K562 (cell line): ENCODE measurements around the gene TUBGCP6. TPM values are rescaled to one million over a fixed set of nuclear protein-coding genes. Genes with fewer than 3 reads are reported as not detected.
A peak's percentile ranks its signal among the peaks of the same experiment; 100 is the strongest.

ENCODE experiments used
- BRF1 ChIP-seq: IDR thresholded peaks from 3 replicates; pipeline ENCODE4 v1.6.1; 2011; ENCODE audit warnings: borderline replicate concordance, mild to moderate bottlenecking; ENCODE audit not compliant: insufficient read length; ENCODE audit errors: extremely low read depth
- CCAR2 ChIP-seq: fragments of 200-400 bp; formaldehyde crosslinking; IDR thresholded peaks from 2 replicates; pipeline ENCODE4 v1.6.1; 2017; ENCODE audit warnings: mild to moderate bottlenecking, low read depth, low read length
- CTBP1 ChIP-seq: fragments of 450-650 bp; IDR thresholded peaks from 2 replicates; pipeline ENCODE4 v1.6.1; 2016; ENCODE audit warnings: borderline replicate concordance
- CTCF ChIP-seq, 3 experiments: IDR thresholded peaks in 2 of 3; conservative IDR thresholded peaks in 1 of 3; 2 replicates each; pipeline ENCODE4 v1.5.1; 2011 to 2012; ENCODE audit warnings: low read length in 3 of 3, mild to moderate bottlenecking in 3 of 3, control low read depth in 2 of 3, improper control_type of control experiment in 1 of 3, inconsistent platforms in 1 of 3, low read depth in 1 of 3, mixed read lengths in 1 of 3, moderate library complexity in 1 of 3; ENCODE audit not compliant: insufficient read depth in 2 of 3
- DMBX1 ChIP-seq: fragments of 250-450 bp; sonication (Bioruptor Pico); IDR thresholded peaks from 2 replicates; pipeline ENCODE4 v1.8.0; 2022; ENCODE audit warnings: inconsistent platforms, mild to moderate bottlenecking, moderate library complexity, borderline replicate concordance
- FOXP1 ChIP-seq: sonication (generic); formaldehyde crosslinking; IDR thresholded peaks from 2 replicates; pipeline ENCODE4 v1.8.0; 2022; ENCODE audit warnings: mild to moderate bottlenecking, missing genetic modification reagents
- HCFC1 ChIP-seq: IDR thresholded peaks from 2 replicates; pipeline ENCODE4 v1.6.1; 2012; ENCODE audit warnings: low read depth, low read length, improper control_type of control experiment
- HNRNPH1 ChIP-seq: fragments of 200-400 bp; formaldehyde crosslinking; optimal IDR thresholded peaks from 2 replicates; pipeline ENCODE3; 2017; ENCODE audit warnings: low read depth, mild to moderate bottlenecking, low read length, moderate library complexity
- KAT8 ChIP-seq: fragments of 450-650 bp; IDR thresholded peaks from 2 replicates; pipeline ENCODE4 v1.6.1; 2016; ENCODE audit warnings: low read depth, mild to moderate bottlenecking
- NBN ChIP-seq: fragments of 450-650 bp; IDR thresholded peaks from 2 replicates; pipeline ENCODE4 v1.6.1; 2016; ENCODE audit warnings: low read depth, mild to moderate bottlenecking
- PHF21A ChIP-seq: fragments of 450-650 bp; IDR thresholded peaks from 2 replicates; pipeline ENCODE4 v1.6.1; 2017; ENCODE audit warnings: low read depth, borderline replicate concordance
- RAD51 ChIP-seq: fragments of 450-650 bp; IDR thresholded peaks from 2 replicates; pipeline ENCODE4 v1.7.1; 2016; ENCODE audit warnings: low read depth, mild to moderate bottlenecking, borderline replicate concordance
- RBM39 ChIP-seq: fragments of 200-400 bp; formaldehyde crosslinking; optimal IDR thresholded peaks from 2 replicates; pipeline ENCODE3; 2018; ENCODE audit warnings: low read depth, low read length
- SLC30A9 ChIP-seq: fragments of 250-450 bp; sonication (Bioruptor Pico); IDR thresholded peaks from 2 replicates; pipeline ENCODE4 v1.8.0; 2022; ENCODE audit warnings: mild to moderate bottlenecking, moderate library complexity
- SPI1 ChIP-seq: IDR thresholded peaks from 2 replicates; pipeline ENCODE4 v1.6.1; 2011; ENCODE audit warnings: low read depth, low read length, control low read depth, borderline replicate concordance
- STAG1 ChIP-seq: sonication (generic); formaldehyde crosslinking; IDR thresholded peaks from 2 replicates; pipeline ENCODE4 v1.5.0; 2020; ENCODE audit warnings: missing genetic modification reagents, borderline replicate concordance
- THAP7 ChIP-seq: fragments of 250-450 bp; sonication (Bioruptor Pico); IDR thresholded peaks from 2 replicates; pipeline ENCODE4 v1.5.0; 2021
- ZNF445 ChIP-seq: fragments of 250-450 bp; sonication (Bioruptor Pico); IDR thresholded peaks from 2 replicates; pipeline ENCODE4 v1.4.0; 2020; ENCODE audit warnings: low read depth, mild to moderate bottlenecking, moderate library complexity
- ZNF639 ChIP-seq, 2 experiments: fragments of 200-800 bp in 1 of 2; sonication (Bioruptor generic) in 1 of 2; sonication (generic) in 1 of 2; formaldehyde crosslinking in 1 of 2; IDR thresholded peaks in 1 of 2; conservative IDR thresholded peaks in 1 of 2; 2 replicates each; pipeline versions ENCODE4 v1.5.0 to v1.6.1; 2016 to 2020; ENCODE audit warnings: missing compliant biosample characterization in 1 of 2, missing genetic modification characterization in 1 of 2, missing genetic modification reagents in 1 of 2
- ZNF740 ChIP-seq, 3 experiments: fragments of 200-800 bp in 1 of 3; sonication (Bioruptor generic) in 1 of 3; sonication (generic) in 1 of 3; formaldehyde crosslinking in 1 of 3; IDR thresholded peaks; 2 replicates each; pipeline versions ENCODE4 v1.6.1 to v1.8.0; 2016 to 2022; ENCODE audit warnings: mild to moderate bottlenecking in 2 of 3, missing compliant biosample characterization in 2 of 3, missing genetic modification characterization in 2 of 3, missing genetic modification reagents in 1 of 3
- polyA plus RNA-seq, 8 experiments: library from polyadenylated mRNA; depleted of rRNA in 4 of 8; stranded (reverse) in 5 of 8; unstranded in 3 of 8; fragments of >200 nt; fragmentation: Nextera tagmentation in 2 of 8; fragmentation: Illumina TruSeq in 1 of 8; extraction: Ambion mirVana in 2 of 8; extraction: Trizol in 1 of 8; gene quantifications; 2 replicates each; pipeline versions ENCODE4 v1.2.1 to v1.2.3, GENCODE V29; 2011 to 2014; ENCODE audit warnings: inconsistent platforms in 1 of 8, missing spikeins in 1 of 8
- total RNA-seq, 7 experiments: library from RNA; depleted of rRNA in 6 of 7; stranded (reverse); fragments of >200 nt in 6 of 7; fragmentation: Illumina TruSeq in 2 of 7; extraction: Trizol in 2 of 7; gene quantifications; 2 replicates each; pipeline versions ENCODE4 v1.2.1 to v1.2.3, GENCODE V29; 2011 to 2021; ENCODE audit warnings: low replicate concordance in 1 of 7
- TF ChIP-seq, protein P1 (sequence below): fragments of 250-450 bp; sonication (Bioruptor Pico); IDR thresholded peaks from 2 replicates; pipeline ENCODE4 v1.6.1; 2021; ENCODE audit warnings: mild to moderate bottlenecking

The TUBGCP6 gene
- total and polyA plus RNA-seq, 9 of the 15 experiments (the other 6 are each of a cell fraction or from before 2014, with no cell fraction given), result 0.76 to 33.0 (median 10.1) TPM

DNA sequence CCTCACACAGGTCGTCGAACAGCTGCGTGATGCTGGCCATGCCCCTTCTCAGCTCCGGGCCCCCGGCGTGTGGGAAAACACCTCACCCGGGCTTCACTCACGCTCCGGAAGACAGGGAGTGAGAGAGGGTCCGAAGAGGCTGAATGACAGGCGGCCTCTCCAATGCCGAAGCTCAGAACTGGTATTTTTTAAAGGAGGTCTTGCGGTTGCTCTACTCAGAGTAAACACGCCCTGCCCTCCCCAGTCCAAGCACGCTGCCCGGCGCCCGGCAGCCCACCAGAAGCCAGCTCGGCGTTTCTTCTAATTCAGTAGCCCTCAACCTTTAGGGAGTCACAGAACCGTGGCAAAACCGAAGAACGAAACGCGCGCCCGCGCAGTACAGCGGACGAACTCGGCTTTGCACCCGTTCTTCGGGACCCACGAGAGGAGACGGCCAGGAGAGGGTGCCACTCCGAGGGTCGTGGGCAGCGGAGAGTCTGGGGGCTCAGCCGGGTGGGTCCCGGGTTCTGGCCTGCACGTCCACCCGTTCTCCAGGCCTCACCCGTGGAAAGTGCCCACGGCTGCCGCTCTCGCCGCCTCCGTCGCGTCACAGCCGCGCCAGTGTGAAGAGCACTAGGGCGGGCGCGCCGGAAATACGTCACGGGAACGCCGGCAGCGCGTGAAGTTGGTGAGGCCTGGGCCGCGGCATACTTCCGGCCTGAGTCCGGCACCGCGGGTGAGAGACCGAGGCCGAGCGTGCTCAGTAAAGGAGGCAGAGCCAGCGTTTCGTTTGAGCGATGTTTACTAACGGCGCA, at the start of gene TUBGCP6 (continued):
- TF ChIP-seq ZNF639 (CRISPR knock-in tag; conservative IDR thresholded peaks at IDR 0.05 in 1 of 2, IDR thresholded peaks at IDR 0.05 in 1 of 2) (no peak), PHF21A (no peak), DMBX1 (no peak), THAP7 (no peak), CTBP1 (no peak; the same call in 1 of the 2 replicates), RBM39 (no peak), CCAR2 (no peak), NBN (peak; percentile 77), RAD51 (no peak), FOXP1 (CRISPR knock-in tag) (0 out of 2 replicates have a peak, but pooled peaks have one; percentile 23), SLC30A9 (CRISPR knock-in tag) (no peak), BRF1 (no peak), HCFC1 (peak; percentile 84), HNRNPH1 (no peak), ZNF740 (CRISPR knock-in tag; IDR thresholded peaks at IDR 0.05) (no peak), ZNF740 (tag; IDR thresholded peaks at IDR 0.05) (no peak), SPI1 (no peak), KAT8 (no peak), ZNF445 (CRISPR knock-in tag) (no peak), CTCF (IDR thresholded peaks at IDR 0.05 in 2 of 3, conservative IDR thresholded peaks at IDR 0.05 in 1 of 3; ENCODE audit: insufficient read depth in 2 of 3, low read depth in 1 of 3, low read length in 3 of 3) (peak in 1 of 3 experiments; percentile 43; a peak in 1 of 6 replicates), STAG1 (CRISPR knock-in tag) (no peak)
- TF ChIP-seq, protein P1, sequence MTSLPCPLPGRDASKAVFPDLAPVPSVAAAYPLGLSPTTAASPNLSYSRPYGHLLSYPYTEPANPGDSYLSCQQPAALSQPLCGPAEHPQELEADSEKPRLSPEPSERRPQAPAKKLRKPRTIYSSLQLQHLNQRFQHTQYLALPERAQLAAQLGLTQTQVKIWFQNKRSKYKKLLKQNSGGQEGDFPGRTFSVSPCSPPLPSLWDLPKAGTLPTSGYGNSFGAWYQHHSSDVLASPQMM (CRISPR knock-in tag), result no peak
